Stimulated activated CD8-positive, alpha-beta memory T cell treated with anti-CD3 and anti-CD28 coated beads, Interleukin-4, amount 100 ng/mL, for 4 hours (primary cell): ENCODE measurements around the gene FBXL14.

Source experiments
- DNase-seq, 2 donors: peaks; one replicate each; pipeline ENCODE4 v3.0.0-alpha.2; 2020; ENCODE audit warnings: low read depth in 2 of 2, low spot score in 1 of 2

Gene FBXL14

DNA sequence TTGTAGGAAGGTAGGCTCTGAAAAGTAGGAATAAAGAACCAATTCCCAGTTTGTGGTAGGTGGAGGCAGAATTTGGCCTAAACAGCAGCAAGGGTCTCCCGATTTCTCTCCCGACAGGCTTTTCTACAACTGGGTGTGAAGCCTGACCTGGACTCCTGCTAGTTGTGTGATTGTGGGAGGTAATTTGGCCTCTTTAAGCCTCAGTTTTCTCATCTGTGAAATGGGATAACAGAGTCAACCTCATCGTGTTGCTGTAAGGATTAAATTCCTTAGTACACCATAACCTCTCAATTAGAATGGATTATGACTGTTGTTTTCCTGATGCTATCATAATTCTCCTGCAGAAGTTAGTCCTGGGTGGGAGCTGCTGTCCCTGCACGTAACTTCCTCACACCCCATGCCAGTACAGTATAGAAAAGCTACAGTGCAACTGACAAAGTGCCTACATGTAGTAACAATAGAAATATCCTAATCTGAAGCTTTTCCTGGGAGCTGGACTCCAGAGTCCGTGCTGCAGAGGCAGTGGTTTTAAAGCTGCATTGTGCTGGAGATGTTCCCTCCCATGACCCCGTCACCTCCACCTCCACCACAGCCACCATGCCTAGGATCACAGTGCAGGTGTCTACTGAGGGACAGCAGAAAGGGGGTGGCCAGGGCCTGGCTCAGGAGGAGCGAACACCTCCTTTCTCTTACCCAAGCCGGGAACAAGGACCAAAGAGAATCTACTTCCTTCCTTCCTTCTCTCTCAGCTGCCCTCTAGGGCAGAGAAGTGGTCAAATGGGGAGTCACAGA is 76.5 kb downstream of the FBXL14 start:
- DNase-seq: no peak

DNA sequence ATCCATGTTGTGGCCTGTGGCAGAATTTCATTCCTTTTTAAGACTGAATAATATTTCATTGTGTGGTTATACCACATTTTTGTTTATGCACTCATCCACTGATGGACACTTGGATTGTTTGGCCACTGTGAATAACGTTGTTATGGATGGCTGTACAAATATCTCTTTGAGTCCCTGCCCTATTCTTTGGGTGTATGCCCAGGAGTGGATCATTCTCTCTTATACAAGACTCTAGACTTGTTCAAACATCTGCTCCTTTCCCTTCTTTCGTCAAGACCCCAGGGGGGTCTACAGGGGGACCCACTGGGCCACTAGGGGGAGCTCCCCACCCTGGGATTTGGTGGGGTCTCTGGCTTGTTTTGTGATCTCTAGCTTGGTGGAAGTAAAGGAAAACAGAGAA is 77.4 kb downstream of the FBXL14 start:
- DNase-seq: no peak
